Neural crest cell (in vitro differentiated cells): Measurements from ENCODE around the gene MT1G. TPM values are rescaled to one million over a fixed set of nuclear protein-coding genes. Genes with fewer than 3 reads are reported as not detected.

Source experiments
- DNase-seq: peaks from one replicate; pipeline ENCODE4 v3.0.0; 2021; ENCODE audit warnings: low read depth, mixed read lengths, low spot score
- H3K27ac Mint-ChIP-seq: one replicate; pipeline ENCODE4 v1.8.0; 2021; ENCODE audit warnings: mild to moderate bottlenecking, mixed read lengths; ENCODE audit not compliant: unreplicated experiment
- H3K27me3 Mint-ChIP-seq: 2 replicates; pipeline ENCODE4 v1.8.0; 2021; ENCODE audit warnings: low read depth, mild to moderate bottlenecking, mixed read lengths
- H3K36me3 Mint-ChIP-seq: 2 replicates; pipeline ENCODE4 v1.8.0; 2021; ENCODE audit warnings: low read depth, mild to moderate bottlenecking, mixed read lengths
- H3K4me1 Mint-ChIP-seq: 2 replicates; pipeline ENCODE4 v1.8.0; 2021; ENCODE audit warnings: mixed read lengths
- H3K4me3 Mint-ChIP-seq: one replicate; pipeline ENCODE4 v1.8.0; 2021; ENCODE audit warnings: mild to moderate bottlenecking, mixed read lengths
- H3K9me3 Mint-ChIP-seq: 2 replicates; pipeline ENCODE4 v1.8.0; 2021; ENCODE audit warnings: mixed read lengths
- CTCF ChIP-seq: fragments of 200-600 bp; sonication (generic); conservative IDR thresholded peaks from 2 replicates; pipeline ENCODE4 v1.5.0; 2021; ENCODE audit warnings: antibody characterized with exemption, mild to moderate bottlenecking
- total RNA-seq: library from RNA; stranded (reverse); gene quantifications from 2 replicates; pipeline ENCODE4 v1.2.1, GENCODE V29; 2021

The MT1G gene
- total RNA-seq, 1 donor from 2014 or later, result not detected

DNA sequence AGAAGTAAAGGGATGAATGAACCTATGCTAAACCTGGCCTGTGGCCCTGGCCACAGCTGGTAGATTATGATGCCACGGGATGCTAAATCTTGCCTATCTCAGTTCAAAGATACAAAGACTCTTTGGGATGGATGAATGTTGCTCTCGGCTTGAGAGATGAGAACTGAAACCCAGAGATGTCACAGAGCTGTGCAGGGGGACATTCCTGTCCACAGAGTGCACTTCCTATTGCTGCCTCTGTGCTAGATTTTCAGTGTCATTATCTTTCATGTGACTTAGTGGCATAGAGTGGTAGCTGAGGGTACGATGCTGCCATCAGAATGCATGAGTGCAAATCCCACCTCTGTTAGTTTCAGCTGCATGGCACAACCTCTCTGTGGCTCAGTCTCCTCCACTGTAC, 37.7 kb downstream of the MT1G start:
- H3K27ac Mint-ChIP-seq, result no peak overlapping the region
- TF ChIP-seq CTCF, result no peak
- H3K9me3 Mint-ChIP-seq, result no peaks in the 10 kb centered on the region
- H3K36me3 Mint-ChIP-seq, result no peaks in the 10 kb centered on the region
- peaks cover 94% of the 10 kb centered on the region for H3K27me3 Mint-ChIP-seq
- DNase-seq, result no peak
- H3K4me1 Mint-ChIP-seq, result peaks cover 10% of the 10 kb centered on the region
- peak overlapping the region; percentile 16 for H3K4me3 Mint-ChIP-seq

GRCh38 chr16:56629531-56629930, 38.3 kb downstream of the MT1G start:
- no peak for TF ChIP-seq CTCF
- no peak overlapping the region for H3K4me3 Mint-ChIP-seq
- peaks cover 94% of the 10 kb centered on the region for H3K27me3 Mint-ChIP-seq
- H3K27ac Mint-ChIP-seq, result no peak overlapping the region
- no peak for DNase-seq
- peaks cover 15% of the 10 kb centered on the region for H3K4me1 Mint-ChIP-seq
- H3K36me3 Mint-ChIP-seq, result no peaks in the 10 kb centered on the region
- H3K9me3 Mint-ChIP-seq, result no peaks in the 10 kb centered on the region

DNA sequence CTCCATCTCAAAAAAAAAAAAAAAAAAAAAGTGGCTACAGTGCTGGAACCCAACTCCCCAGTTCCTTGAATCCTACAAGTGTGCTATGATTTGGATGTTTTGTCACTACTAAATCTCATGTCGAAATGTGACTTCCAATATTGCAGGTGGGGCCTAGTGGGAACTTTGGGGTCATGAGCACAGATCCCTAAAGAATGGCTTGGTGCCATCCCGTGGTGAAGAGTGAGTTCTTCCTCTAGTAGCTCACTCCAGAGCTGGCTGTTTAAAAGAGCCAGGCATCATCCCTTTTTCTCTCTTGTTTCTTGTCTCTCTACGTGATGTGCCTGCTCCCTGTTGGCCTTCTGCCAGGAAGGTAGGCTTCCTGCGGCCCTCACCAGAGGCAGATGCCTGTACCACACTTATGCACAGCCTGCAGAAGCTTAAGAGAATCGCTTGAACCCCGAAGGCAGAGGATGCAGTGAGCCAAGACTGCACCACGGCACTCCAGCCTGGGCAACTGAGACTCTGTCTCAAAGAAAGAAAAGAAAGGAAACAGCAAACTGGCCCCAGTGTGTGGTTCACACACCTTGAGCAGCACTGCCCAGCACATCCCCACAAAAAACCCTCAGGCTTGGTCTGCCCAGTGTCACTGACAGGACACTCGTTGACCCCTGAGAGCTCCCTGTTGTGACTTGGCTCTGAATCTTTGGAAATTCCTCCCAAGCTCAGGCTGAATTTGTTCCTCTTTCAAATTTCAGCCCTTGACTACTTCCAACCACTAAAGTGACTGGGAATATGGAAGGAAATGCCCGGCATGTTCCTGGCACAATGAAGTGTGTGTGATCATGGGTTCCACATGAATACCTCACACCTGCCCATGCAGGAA, 39.1 kb downstream of the MT1G start:
- Mint-ChIP-seq H3K9me3 (no peaks in the 10 kb centered on the region), H3K4me3 (no peak overlapping the region), H3K36me3 (no peaks in the 10 kb centered on the region), H3K27ac (no peak overlapping the region), H3K4me1 (peaks cover 15% of the 10 kb centered on the region), H3K27me3 (peaks cover 92% of the 10 kb centered on the region)
- no peak for TF ChIP-seq CTCF
- no peak for DNase-seq

DNA sequence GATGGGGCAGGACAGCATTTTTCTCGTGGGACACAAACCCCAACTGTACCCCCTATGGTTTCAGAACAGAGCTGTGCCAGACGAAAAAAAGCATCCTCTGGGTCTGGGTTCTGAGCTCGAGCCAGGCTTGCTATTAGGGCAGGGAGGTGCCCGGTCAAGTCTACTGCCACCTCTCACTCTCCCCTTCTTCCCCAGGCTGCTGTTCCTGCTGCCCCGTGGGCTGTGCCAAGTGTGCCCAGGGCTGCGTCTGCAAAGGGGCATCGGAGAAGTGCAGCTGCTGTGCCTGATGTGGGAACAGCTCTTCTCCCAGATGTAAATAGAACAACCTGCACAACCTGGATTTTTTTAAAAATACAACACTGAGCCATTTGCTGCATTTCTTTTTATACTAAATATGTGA, 41.2 kb downstream of the MT1G start:
- Mint-ChIP-seq H3K27me3 (peaks cover 90% of the 10 kb centered on the region), H3K9me3 (no peaks in the 10 kb centered on the region), H3K36me3 (no peaks in the 10 kb centered on the region), H3K27ac (no peak overlapping the region), H3K4me1 (peaks cover 12% of the 10 kb centered on the region), H3K4me3 (no peak overlapping the region)
- no peak for TF ChIP-seq CTCF
- no peak for DNase-seq

GRCh38 chr16:56625943-56626654, 41.8 kb downstream of the MT1G start:
- no peak overlapping the region for H3K27ac Mint-ChIP-seq
- H3K27me3 Mint-ChIP-seq, result peaks cover 90% of the 10 kb centered on the region
- no peaks in the 10 kb centered on the region for H3K36me3 Mint-ChIP-seq
- peaks cover 17% of the 10 kb centered on the region for H3K4me1 Mint-ChIP-seq
- no peak for DNase-seq
- no peaks in the 10 kb centered on the region for H3K9me3 Mint-ChIP-seq
- H3K4me3 Mint-ChIP-seq, result peak overlapping the region; percentile 74
- TF ChIP-seq CTCF, result no peak
